OCI-LY7 (cell line): ENCODE measurements around the gene CENPQ.
"Not testable (repeated sequence)": the region's sequence is repeated elsewhere in the genome, so short reads cannot be mapped to it uniquely, and the experiment has no call there.

Source experiments
- CTCF ChIP-seq: fragments of 200-600 bp; sonication (generic); conservative IDR thresholded peaks from 2 replicates; pipeline ENCODE4 v1.5.1; 2014; ENCODE audit warnings: mild to moderate bottlenecking, antibody characterized with exemption, low read length, moderate library complexity, mixed read lengths
- EZH2phosphoT487 ChIP-seq: fragments of 200-600 bp; sonication (generic); IDR thresholded peaks from 2 replicates; pipeline ENCODE4 v1.6.1; 2018; ENCODE audit warnings: low read depth, borderline replicate concordance, mild to moderate bottlenecking, mixed run types, antibody characterized with exemption, low read length, moderate library complexity, mixed read lengths

- TF ChIP-seq CTCF, EZH2phosphoT487: not testable (repeated sequence)
Measured at GRCh38 chr6:49476564-49476963, 13.4 kb downstream of the CENPQ start.
